HG03378 (cell line): ENCODE results near the gene TAP2.
"Not testable (repeated sequence)": the region's sequence is repeated elsewhere in the genome, so short reads cannot be mapped to it uniquely, and the experiment has no call there.

Experiments
- ATAC-seq: cut with Tn5 transposase; IDR thresholded peaks from one replicate; pipeline ENCODE4 v1.9.1; 2021; ENCODE audit warnings: mild to moderate bottlenecking, moderate library complexity; ENCODE audit not compliant: unreplicated experiment

TAP2 gene

GRCh38 chr6:32836873-32837272, 1.7 kb downstream of the TAP2 start:
- ATAC-seq: no peak

DNA sequence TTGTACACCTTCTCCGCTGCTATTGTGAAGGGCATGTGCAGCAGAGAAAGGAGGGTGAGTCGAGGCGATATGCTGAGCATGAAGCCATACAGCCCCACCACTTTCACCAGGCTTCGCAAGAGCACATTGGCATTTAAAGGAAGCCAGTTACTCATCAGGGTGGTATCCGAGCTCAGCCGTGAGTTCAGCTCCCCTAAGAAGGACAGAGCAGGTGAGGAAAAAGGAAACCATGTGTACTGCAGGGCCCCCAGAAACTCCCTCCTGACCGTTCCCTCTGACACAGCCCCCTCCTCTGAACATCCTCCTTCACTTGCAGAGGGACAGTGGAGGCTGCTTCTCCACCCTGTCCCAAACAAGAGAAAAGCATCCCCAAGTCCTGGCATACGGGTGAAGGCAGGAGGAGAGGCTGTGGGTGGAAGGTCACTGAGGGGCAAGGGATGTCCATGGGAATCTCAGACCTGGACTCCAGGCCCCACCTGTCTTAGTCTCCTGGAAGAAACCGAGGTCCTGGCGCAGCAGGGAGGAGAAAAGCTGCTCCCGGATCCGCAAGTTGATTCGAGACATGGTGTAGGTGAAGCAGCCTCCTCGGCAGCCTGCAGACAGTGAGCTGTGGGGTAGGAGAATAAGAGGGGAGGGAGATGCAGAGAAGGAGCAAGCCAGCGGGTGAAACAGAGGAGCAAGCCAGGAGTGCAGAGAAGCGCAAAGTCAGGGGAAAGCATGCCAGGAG, 3.2 kb downstream of the TAP2 start:
- no peak for ATAC-seq

DNA sequence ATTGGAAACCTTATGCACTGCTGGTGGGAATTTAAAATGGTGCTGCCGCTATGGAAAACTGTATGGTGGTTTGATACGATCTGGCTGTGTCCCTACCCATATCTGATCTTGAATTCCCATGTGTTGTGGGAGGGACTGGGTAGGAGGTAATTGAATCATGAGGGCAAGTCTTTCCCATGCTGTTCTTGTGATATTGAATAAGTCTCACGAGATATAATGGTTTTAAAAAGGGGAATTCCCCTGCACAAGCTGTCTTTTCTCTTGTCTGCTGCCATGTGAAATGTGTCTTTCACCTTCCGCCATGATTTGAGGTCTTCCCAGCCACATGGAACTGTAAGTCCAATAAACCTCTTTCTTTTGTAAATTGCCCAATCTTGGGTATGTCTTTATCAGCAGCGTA, 4.9 kb downstream of the TAP2 start:
- ATAC-seq: no peak

DNA sequence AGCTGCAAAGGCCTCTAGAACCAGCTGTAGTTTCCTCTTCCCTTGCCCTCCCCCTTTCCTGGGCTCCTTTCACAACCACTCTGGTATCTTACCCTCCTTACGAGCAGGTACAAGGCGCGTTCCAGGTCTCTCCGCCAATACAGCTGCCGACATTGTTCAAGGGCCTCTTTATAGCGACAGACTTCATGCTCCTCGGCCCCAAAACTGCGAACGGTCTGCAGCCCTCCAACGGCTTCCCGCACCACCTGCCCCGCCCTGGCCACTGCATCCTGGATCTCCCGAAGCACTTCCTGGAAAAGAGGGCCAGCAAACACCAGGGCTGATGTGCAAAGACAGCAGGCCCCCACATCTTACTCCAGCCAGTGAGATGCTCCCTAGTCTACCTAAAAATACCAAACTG, 6.0 kb downstream of the TAP2 start:
- no peak for ATAC-seq

DNA sequence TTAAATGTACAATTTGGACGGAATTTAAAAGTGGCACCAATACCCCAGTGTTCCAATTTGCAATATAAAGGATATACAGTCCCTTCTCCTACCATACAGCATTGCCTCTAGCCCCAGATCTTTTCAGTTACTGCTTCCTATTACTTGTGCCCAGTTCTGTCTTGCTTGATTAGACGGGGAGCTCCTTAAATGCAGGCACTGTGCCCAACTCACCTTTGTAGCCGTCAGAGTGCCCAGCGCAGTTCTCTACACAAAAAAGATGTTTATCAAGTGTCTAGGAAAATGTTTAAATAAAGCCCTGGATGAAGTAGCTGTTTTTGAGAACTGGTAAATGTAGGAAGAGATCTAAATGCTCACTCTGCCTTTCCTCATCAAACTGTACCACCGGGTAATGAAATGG, 7.6 kb downstream of the TAP2 start:
- ATAC-seq: no peak

DNA sequence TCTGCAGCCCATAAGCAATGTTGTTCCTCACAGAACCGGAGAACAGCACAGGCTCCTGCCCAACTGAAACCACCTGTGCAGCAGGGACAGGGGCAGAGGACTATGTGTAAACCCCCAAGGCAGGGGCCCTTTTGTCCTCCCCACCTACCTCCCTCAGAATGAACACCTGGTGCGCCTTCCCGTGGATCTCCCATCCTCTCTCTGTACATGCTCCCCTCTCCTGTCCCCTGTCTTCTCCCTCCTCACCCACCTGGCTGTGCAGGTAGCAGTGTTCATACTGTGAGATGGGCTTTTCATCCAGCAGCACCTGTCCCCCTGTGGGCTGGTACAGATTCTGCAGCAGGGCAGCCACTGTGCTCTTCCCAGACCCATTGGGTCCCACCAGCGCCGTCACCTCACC, 8.5 kb downstream of the TAP2 start:
- no peak for ATAC-seq

DNA sequence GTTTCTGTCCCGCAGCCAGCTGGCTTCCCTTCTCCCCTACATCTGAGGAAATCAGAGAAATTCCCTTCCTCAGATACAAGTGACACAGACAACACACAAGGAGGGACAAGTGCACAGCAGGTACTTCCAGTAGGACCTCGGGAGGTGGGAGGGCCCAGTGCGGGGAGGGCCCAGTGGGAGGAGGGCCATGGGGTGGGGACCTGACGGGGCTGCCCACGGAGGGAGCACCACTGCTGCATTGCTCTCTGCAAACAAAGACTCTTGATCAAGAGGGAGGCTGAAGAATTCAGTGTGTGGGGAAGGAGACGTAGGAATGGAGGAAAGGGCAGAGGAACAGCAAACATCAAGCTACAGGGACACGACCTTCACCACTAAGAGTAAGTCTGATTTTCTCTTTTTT, 9.0 kb downstream of the TAP2 start:
- ATAC-seq: no peak

DNA sequence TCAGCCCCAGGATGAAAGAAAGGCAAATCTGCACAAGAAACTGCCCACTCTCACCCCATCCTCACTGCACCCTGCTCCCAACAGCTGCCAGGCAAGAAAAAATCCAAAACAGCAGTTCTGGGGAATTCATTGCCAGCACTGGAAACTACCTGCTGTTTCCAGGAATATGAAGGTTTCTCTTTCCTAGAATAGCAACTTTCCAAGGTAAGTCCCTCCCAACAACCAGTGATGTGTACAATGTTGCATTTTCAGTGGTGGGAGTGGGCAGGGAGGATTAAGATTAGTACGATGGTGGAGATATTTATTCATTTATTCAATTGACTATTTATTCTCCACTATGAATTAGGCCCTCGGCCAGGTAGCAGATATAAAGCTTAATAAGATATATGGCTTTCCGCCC, 11.5 kb downstream of the TAP2 start:
- no peak for ATAC-seq

- no peak for ATAC-seq
Measured at GRCh38 chr6:32825966-32826365, 12.6 kb downstream of the TAP2 start.

DNA sequence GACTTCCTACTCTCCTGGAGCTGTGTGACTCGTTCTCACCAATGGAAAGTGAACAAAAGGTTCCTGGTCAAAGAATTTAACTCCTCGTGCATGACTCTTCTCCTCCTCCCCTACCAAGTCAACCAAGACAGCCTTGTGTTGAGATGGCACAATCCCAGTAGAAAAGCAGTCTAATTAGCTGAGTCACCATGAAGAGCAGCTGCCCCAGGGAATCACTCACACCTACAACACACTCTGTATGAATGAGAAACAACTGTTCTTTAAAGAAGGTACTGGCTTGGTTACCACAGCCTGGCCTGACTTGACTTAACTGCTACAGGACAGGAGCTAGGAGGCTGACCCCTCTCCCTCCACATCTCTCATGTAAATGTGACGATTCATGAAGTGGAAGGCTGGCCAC, 18.8 kb downstream of the TAP2 start:
- no peak for ATAC-seq

DNA sequence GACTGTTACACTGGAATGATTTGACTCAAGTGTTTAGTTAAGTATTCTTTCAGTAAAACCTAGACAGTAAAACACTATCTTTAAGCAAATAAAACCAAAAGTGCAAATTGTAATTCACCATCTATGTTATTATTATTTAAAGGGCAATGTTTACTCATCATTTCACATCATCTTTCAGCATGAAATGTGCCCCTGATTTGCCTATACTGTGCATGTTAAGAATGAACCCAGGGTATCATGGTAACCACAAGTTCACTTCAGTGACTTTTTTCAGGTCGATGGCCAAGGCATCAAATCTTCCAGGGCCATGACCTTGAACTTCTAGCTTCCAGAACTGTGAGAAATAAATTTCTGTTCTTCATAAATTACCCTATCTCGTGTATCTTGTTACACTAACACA, 19.7 kb downstream of the TAP2 start:
- no peak for ATAC-seq

DNA sequence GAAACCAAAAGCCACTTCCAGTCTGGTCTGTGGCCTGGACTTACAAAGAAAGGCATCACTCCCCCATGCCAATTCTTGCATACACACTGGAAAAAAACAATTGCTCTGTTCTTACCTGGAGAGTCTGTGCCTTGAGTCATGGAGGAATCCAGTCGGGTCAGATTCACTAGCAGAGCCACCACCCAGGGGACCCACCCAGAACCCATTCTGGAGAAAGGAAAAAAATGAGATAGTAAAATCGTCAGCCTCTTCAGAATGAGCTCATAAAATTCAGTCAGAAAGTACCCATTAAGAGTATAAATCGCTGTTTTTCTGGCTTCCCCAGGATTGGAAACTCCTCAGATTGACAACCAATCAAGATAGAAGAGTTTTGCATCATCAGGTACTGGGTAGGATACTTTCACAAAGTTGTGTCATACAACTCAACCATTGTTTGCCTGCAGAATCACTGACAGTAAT, 21.8 kb downstream of the TAP2 start, which contains the start of gene HLA-DOB:
HLA-DOB (minus strand) TSS at position 257 of the 459 bp plus-strand sequence; CDS start at position 206, 51 bp downstream.
- peak; percentile 50 for ATAC-seq

DNA sequence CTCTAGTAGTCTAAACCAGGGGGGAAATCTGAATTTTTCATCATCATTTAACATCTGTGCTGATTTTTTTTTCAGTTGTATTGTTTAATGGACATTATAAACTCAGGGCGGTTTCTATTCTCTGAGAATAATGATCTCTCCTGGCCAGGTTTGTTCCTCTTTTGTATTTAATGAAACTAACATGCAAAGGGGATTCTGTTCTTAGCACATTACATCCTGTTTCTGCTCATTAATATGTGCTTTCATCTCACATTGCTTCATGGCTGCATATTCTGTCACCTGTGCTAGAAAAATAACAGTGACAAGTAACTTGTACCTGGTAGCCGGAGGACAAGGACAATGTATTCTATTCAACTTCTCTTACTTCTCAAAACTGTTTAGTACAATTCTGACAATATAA, 22.5 kb downstream of the TAP2 start:
- no peak for ATAC-seq

- no peak for ATAC-seq
Measured at GRCh38 chr6:32815115-32815514, 23.4 kb downstream of the TAP2 start.

GRCh38 chr6:32814145-32814544, 24.4 kb downstream of the TAP2 start:
- ATAC-seq: no peak

DNA sequence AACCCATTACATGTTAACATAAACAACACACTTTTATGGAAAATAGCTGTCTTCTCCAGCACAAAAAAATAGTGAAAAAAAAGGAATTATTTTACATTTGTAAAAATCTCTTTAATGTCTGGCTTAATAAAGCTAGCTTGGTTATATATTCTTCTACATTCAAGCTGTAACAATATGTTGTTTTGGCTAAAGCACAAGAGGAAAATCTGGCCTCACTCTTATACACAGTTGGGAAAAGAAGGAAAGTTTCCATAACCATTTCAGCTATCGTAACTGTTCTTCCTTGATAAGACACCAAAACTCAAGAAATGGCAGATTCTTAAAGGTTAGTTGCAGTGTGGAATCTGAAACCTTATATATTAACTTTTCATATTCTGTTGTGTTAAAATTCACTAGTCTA, 29.4 kb downstream of the TAP2 start:
- no peak for ATAC-seq

- no peak for ATAC-seq
Measured at GRCh38 chr6:32807020-32807580, 31.4 kb downstream of the TAP2 start.

DNA sequence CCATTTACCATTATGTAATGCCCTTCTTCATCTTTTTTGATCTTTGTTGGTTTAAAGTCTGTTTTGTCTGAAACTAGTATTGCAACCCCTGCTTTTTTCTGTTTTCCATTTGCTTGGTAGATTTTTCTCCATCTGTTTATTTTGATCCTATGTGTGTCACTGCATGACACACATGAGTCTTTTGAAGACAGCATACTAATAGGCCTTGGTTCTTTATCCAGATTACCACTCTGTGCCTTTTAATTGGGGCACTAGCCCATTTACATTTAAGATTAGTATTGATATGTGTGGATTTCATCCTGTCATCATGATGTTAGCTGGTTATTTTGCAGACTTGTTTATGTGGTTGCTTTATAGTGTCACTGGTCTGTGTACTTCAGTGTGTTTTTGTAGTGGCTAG, 33.1 kb downstream of the TAP2 start:
- not testable (repeated sequence) for ATAC-seq

GRCh38 chr6:32803416-32803815, 35.1 kb downstream of the TAP2 start:
- no peak for ATAC-seq

DNA sequence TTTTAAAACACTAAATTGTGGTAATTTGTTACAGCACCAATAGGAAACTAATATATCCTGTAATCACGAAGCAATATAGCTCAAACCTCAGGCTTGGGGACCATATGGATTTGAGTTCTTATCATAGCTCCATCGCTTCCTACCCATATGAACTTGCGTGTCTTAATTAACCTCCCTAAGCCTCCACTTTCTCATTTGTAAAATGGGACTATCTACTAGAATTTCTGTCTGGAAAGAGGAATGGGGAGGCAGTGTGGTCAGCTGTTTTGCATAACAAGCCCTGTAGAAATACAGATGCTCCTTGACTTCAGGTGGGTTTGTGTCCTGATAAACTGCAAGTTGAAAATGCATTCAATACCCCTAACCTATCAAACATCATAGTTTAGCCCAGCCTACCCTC, 38.8 kb downstream of the TAP2 start:
- ATAC-seq: no peak

GRCh38 chr6:32799168-32799567, 39.4 kb downstream of the TAP2 start:
- ATAC-seq: no peak

DNA sequence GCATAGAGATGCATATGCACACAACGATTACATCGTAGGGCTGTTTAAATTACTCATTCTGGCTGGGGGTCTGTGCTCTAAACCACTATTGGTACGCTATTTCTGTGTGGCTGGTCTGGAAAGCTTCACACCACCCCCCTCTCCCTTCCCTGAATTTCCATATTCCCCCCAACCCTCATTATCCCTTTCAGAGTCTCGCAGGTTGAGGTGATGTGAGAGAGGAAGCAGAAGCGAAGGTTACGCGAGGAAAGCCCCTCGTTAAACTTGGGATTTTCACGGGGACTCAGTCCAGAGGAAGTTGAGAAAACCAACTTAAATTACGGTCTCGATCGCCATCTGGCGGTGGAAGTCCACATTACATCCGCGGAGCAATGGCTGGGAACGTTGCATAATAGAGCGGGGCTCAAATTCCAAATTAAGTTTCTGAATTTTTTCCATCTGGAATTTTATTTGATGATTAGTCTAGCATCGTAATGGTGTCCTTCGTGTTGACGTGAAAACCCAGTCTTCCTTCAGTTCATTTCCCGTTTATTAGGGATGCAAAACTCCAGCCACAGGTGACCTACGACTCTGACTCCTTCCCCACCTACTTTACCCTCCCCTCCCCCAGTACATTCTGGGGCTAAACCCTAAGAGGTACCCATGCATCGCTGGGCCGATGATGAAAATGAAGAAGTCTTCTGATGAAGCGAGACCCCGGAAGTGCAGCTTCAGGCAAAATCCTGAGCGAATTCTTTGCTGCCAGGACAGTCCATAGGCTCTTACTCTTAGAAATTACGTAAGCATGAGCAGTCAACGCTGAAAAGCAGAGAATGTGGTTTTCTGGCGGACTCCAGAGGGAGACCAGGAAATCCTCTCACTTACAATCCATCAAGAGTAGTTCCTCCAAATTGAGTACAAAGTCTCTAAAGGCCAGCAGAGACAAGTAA, 41.4 kb downstream of the TAP2 start:
- no peak for ATAC-seq
